GM12878 (cell line): ENCODE data around the gene QRFP. TPM values are rescaled to one million over a fixed set of nuclear protein-coding genes. Genes with fewer than 3 reads are reported as not detected.

Experiments
- ATAC-seq: fragments of 200-7000 bp; cut with Tn5 transposase; 3 replicates; pipeline ENCODE4 v1.9.1; 2020; ENCODE audit warnings: mild to moderate bottlenecking, moderate library complexity
- BruUV-seq: library from RNA; stranded (reverse); fragments of 400-500 nt; replicated peaks from 2 replicates; lab custom pipeline; 2021; lab: Mats Ljungman, UMichigan
- CTCF ChIA-PET: fragments of 300-600 bp; sonication (Branson Sonifier 250); formaldehyde crosslinking; extraction: SDS; loops from one replicate; lab custom pipeline; 2021; ENCODE audit warnings: inconsistent platforms; lab: Yijun Ruan, JAX
- POLR2A ChIA-PET: fragments of 350-600 bp; formaldehyde crosslinking; extraction: SDS; loops from one replicate; lab custom pipeline; 2021; ENCODE audit warnings: inconsistent platforms; lab: Charles Lee
- RAD21 ChIA-PET: fragments of 300-600 bp; sonication (Branson Sonifier 250); formaldehyde crosslinking; loops from one replicate; lab custom pipeline; 2023; ENCODE audit warnings: antibody characterized with exemption; ENCODE audit not compliant: unreplicated experiment; lab: Charles Lee
- SMC1A ChIA-PET: fragments of 300-600 bp; sonication (Branson Sonifier 250); formaldehyde crosslinking; loops from one replicate; lab custom pipeline; 2023; ENCODE audit not compliant: unreplicated experiment, uncharacterized antibody; lab: Charles Lee
- DNase-seq: peaks from one replicate; pipeline ENCODE4 v3.0.0-alpha.2; 2011; ENCODE audit warnings: low read depth, low spot score
- FAIRE-seq: peaks from 3 replicates; lab custom pipeline; 2011; peaks lifted over from hg19 to GRCh38; lab: Jason Lieb, UNC
- H2AFZ ChIP-seq: 2 replicates; pipeline ENCODE4 v1.6.0; 2011; ENCODE audit warnings: low read depth, low read length, control low read depth; ENCODE audit not compliant: control insufficient read depth
- H3K27ac ChIP-seq: 2 replicates; pipeline ENCODE4 v1.5.1; 2011; ENCODE audit warnings: control low read depth; ENCODE audit not compliant: control insufficient read depth, insufficient read depth
- H3K27me3 ChIP-seq, 2 experiments: replicated peaks in 1 of 2; 2 replicates each; pipeline versions ENCODE4 v1.6.0 to v1.6.1; 2011; ENCODE audit warnings: low read length in 1 of 2; ENCODE audit not compliant: control insufficient read depth in 2 of 2, insufficient read depth in 2 of 2
- H3K36me3 ChIP-seq, 2 experiments: 2 replicates each; pipeline ENCODE4 v1.5.1; 2011; ENCODE audit warnings: low read length in 1 of 2; ENCODE audit not compliant: control insufficient read depth in 2 of 2, insufficient read depth in 2 of 2
- H3K4me1 ChIP-seq: 2 replicates; pipeline ENCODE4 v1.6.1; 2011; ENCODE audit warnings: mild to moderate bottlenecking, low read length, moderate library complexity, mixed read lengths; ENCODE audit not compliant: control insufficient read depth, insufficient read depth
- H3K4me2 ChIP-seq: 2 replicates; pipeline ENCODE4 v1.6.0; 2011; ENCODE audit warnings: control low read depth; ENCODE audit not compliant: control insufficient read depth, insufficient read depth
- H3K4me3 ChIP-seq: fragments of 200-600 bp; sonication (generic); 2 replicates; pipeline ENCODE4 v1.5.1; 2016
- H3K79me2 ChIP-seq: 2 replicates; pipeline ENCODE4 v1.6.0; 2011; ENCODE audit warnings: low read length; ENCODE audit not compliant: control insufficient read depth, insufficient read depth
- H3K9ac ChIP-seq: 2 replicates; pipeline ENCODE4 v1.8.0; 2011; ENCODE audit warnings: low read length, control low read depth, mixed read lengths; ENCODE audit not compliant: control insufficient read depth, insufficient read depth
- H3K9me3 ChIP-seq: replicated peaks from 3 replicates; pipeline ENCODE4 v1.5.1; 2011; ENCODE audit warnings: mild to moderate bottlenecking, low read length; ENCODE audit not compliant: control insufficient read depth, insufficient read depth
- H4K20me1 ChIP-seq: 2 replicates; pipeline ENCODE4 v1.6.0; 2011; ENCODE audit not compliant: control insufficient read depth, insufficient read depth
- CHD1 ChIP-seq: IDR thresholded peaks from 2 replicates; pipeline ENCODE4 v1.6.1; 2012; ENCODE audit warnings: low read depth, low read length, improper control_type of control experiment
- FOXM1 ChIP-seq: IDR thresholded peaks from 2 replicates; pipeline ENCODE4 v1.6.1; 2012; ENCODE audit warnings: low read depth, mild to moderate bottlenecking, inconsistent platforms, low read length, moderate library complexity
- GATAD2B ChIP-seq: fragments of 450-650 bp; conservative IDR thresholded peaks from 2 replicates; pipeline ENCODE4 v1.6.1; 2017; ENCODE audit warnings: low read depth, mild to moderate bottlenecking, moderate library complexity
- HSF1 ChIP-seq: fragments of 150-350 bp; IDR thresholded peaks from 2 replicates; pipeline ENCODE4 v1.6.1; 2014; ENCODE audit warnings: mild to moderate bottlenecking, low read depth, low read length
- MYB ChIP-seq: fragments of 150-350 bp; IDR thresholded peaks from 2 replicates; pipeline ENCODE4 v1.6.1; 2014; ENCODE audit warnings: mild to moderate bottlenecking, low read depth, low read length, borderline replicate concordance
- NKRF ChIP-seq: fragments of 450-650 bp; conservative IDR thresholded peaks from 2 replicates; pipeline ENCODE4 v1.6.1; 2017; ENCODE audit warnings: mild to moderate bottlenecking, moderate library complexity
- PKNOX1 ChIP-seq: fragments of 450-650 bp; IDR thresholded peaks from 2 replicates; pipeline ENCODE4 v1.6.1; 2016; ENCODE audit warnings: mild to moderate bottlenecking
- SUZ12 ChIP-seq: fragments of 200-600 bp; sonication (generic); IDR thresholded peaks from one replicate; pipeline ENCODE4 v1.6.1; 2018; ENCODE audit warnings: antibody characterized with exemption, mild to moderate bottlenecking; ENCODE audit not compliant: unreplicated experiment
- ZNF217 ChIP-seq: fragments of 450-650 bp; IDR thresholded peaks from 2 replicates; pipeline ENCODE4 v1.6.1; 2017; ENCODE audit warnings: antibody characterized with exemption, mild to moderate bottlenecking
- ZNF622 ChIP-seq: fragments of 450-650 bp; IDR thresholded peaks from 2 replicates; pipeline ENCODE4 v1.6.1; 2017; ENCODE audit warnings: mild to moderate bottlenecking, inconsistent platforms
- WGBS: methylation state at CpG from one replicate; pipeline ENCODE4 v1.1.6; 2016; ENCODE audit warnings: low lambda C conversion rate; ENCODE audit not compliant: insufficient replicate concordance, insufficient coverage; ENCODE audit errors: missing lambda C conversion rate; 5-methylcytosine and 5-hydroxymethylcytosine counted together
- in situ Hi-C: fragments of 300-500 bp; cut with MboI; formaldehyde crosslinking; loops from 9 replicates; pipeline ENCODE4 v1.14.3; 2018; ENCODE audit warnings: mixed read lengths
- intact Hi-C: fragments of 100-400 bp; cut with micrococcal nuclease; formaldehyde crosslinking; loops from one replicate; pipeline ENCODE4 v1.14.2; 2022; ENCODE audit not compliant: unreplicated experiment
- polyA plus RNA-seq, 11 experiments: library from polyadenylated mRNA; depleted of rRNA in 4 of 11; unstranded in 6 of 11; stranded (reverse) in 5 of 11; fragments of >200 nt; fragmentation: Nextera tagmentation in 4 of 11; fragmentation: Illumina TruSeq in 1 of 11; extraction: Ambion mirVana in 4 of 11; extraction: Trizol in 1 of 11; gene quantifications; 1 replicate in 1 of 11; 2 replicates in 10 of 11; pipeline versions ENCODE4 v1.2.1 to v1.2.3, GENCODE V29; 2011 to 2016; ENCODE audit warnings: inconsistent platforms in 2 of 11, missing spikeins in 2 of 11, low read depth in 1 of 11
- total RNA-seq, 4 experiments: library from RNA; depleted of rRNA in 3 of 4; stranded (reverse); fragments of >200 nt in 3 of 4; fragmentation: Illumina TruSeq in 1 of 4; extraction: Trizol in 1 of 4; gene quantifications; 2 replicates each; pipeline versions ENCODE4 v1.2.1 to v1.2.3, GENCODE V29; 2013 to 2021

Gene QRFP
- total and polyA plus RNA-seq, 10 of the 15 experiments (the other 5 are each of a cell fraction or from before 2014, with no cell fraction given), result not detected

- TF ChIP-seq NKRF, result no peak
- TF ChIP-seq CHD1, result no peak
Measured at GRCh38 chr9:130905125-130905901, 8.7 kb upstream of the QRFP start (continued).

- WGBS, result 64% methylated on average over 46 of the region's 48 CpGs
- ATAC-seq, result no peak
- no peak for DNase-seq
- no peaks in the 10 kb centered on the region for H3K36me3 ChIP-seq
- SMC1A ChIA-PET, result no interaction called here
- CTCF ChIA-PET, result no interaction called here
- intact Hi-C loops, result no loop called here
- H3K9me3 ChIP-seq, result no peaks in the 10 kb centered on the region
- TF ChIP-seq GATAD2B, result no peak
- no peak for TF ChIP-seq HSF1
- no peak for TF ChIP-seq MYB
- no peak for TF ChIP-seq ZNF217
- TF ChIP-seq NKRF, result no peak
- TF ChIP-seq SUZ12, result no peak
- TF ChIP-seq FOXM1, result no peak
- no peak for TF ChIP-seq ZNF622
- TF ChIP-seq PKNOX1, result no peak
- FAIRE-seq, result no peak
- H3K4me1 ChIP-seq, result no peaks in the 10 kb centered on the region
- RAD21 ChIA-PET, result no interaction called here
- no peak overlapping the region for H3K27ac ChIP-seq
- H3K4me2 ChIP-seq, result no peak overlapping the region
- H3K9ac ChIP-seq, result no peak overlapping the region
- H2AFZ ChIP-seq, result no peak overlapping the region
- in situ Hi-C loops, result no loop called here
- H3K4me3 ChIP-seq, result no peak overlapping the region
- no peaks in the 10 kb centered on the region; a peak in 2 of 4 replicates for H3K27me3 ChIP-seq
- POLR2A ChIA-PET, result no interaction called here
- BruUV-seq, result no TSS peak
- no peaks in the 10 kb centered on the region for H3K79me2 ChIP-seq
- no peaks in the 10 kb centered on the region for H4K20me1 ChIP-seq
Measured at GRCh38 chr9:130904070-130905044, 7.7 kb upstream of the QRFP start.
